ENCODE data around the gene GFOD2. TPM values are rescaled to one million over a fixed set of nuclear protein-coding genes. Genes with fewer than 3 reads are reported as not detected.

Gene GFOD2
- 10 to 100 TPM in 4 of 5 donors, 1 to 10 TPM in 1; 7.6 to 87.5 (median 13.3) TPM for total RNA-seq
- polyA plus RNA-seq, result 10 to 100 TPM in 1 of 3 donors, 1 to 10 TPM in 2; 8.6 to 13.4 (median 10.0) TPM
- long read RNA-seq, donor 1, full-length matches to known transcripts, result 3 of 3 reads
- long read RNA-seq, donor 1, partial matches to known transcripts, result 0 of 3 reads
- long read RNA-seq, donor 1, other reads (novel, unspliced or antisense), result 0 of 3 reads
- long read RNA-seq, donor 2, full-length matches to known transcripts, result 8 of 8 reads
- long read RNA-seq, donor 2, partial matches to known transcripts, result 0 of 8 reads
- long read RNA-seq, donor 2, other reads (novel, unspliced or antisense), result 0 of 8 reads
- long read RNA-seq, donor 3, partial matches to known transcripts, result 6 of 9 reads
- long read RNA-seq, donor 3, other reads (novel, unspliced or antisense), result 0 of 9 reads
- long read RNA-seq, donor 4, partial matches to known transcripts, result 0 of 1 reads
- long read RNA-seq, donor 4, other reads (novel, unspliced or antisense), result 0 of 1 reads
- long read RNA-seq, donor 5, full-length matches to known transcripts, result 8 of 8 reads
- long read RNA-seq, donor 5, partial matches to known transcripts, result 0 of 8 reads
- long read RNA-seq, donor 5, other reads (novel, unspliced or antisense), result 0 of 8 reads
- long read RNA-seq, donor 6, full-length matches to known transcripts, result 7 of 7 reads
- long read RNA-seq, donor 6, partial matches to known transcripts, result 0 of 7 reads
- long read RNA-seq, donor 6, other reads (novel, unspliced or antisense), result 0 of 7 reads
- long read RNA-seq, donor 7, full-length matches to known transcripts, result 9 of 9 reads
- long read RNA-seq, donor 7, partial matches to known transcripts, result 0 of 9 reads
- long read RNA-seq, donor 7, other reads (novel, unspliced or antisense), result 0 of 9 reads
- long read RNA-seq, donor 8, full-length matches to known transcripts, result 10 of 10 reads
- long read RNA-seq, donor 8, partial matches to known transcripts, result 0 of 10 reads
- long read RNA-seq, donor 8, other reads (novel, unspliced or antisense), result 0 of 10 reads
- long read RNA-seq, donor 9, transcript GFOD2-205 (1 exons, 2,951 nt), result major isoform, 9 of 22 reads
- long read RNA-seq, donor 9, partial matches to known transcripts, result 10 of 22 reads
- long read RNA-seq, donor 9, other reads (novel, unspliced or antisense), result 0 of 22 reads
- long read RNA-seq, donor 10, partial matches to known transcripts, result 0 of 6 reads
- long read RNA-seq, donor 10, other reads (novel, unspliced or antisense), result 0 of 6 reads

GRCh38 chr16:67719048-67719777 is at the start of gene GFOD2:
GFOD2 (minus strand) TSS chr16:67719316; CDS start chr16:67685715, 33,601 bp downstream.
- Histone ChIP-seq H3K36me3 (peaks cover 0 to 18% (median 15%) of the 10 kb centered on the region in 4 donors), H3K4me3 (peak within 1 kb of the TSS; percentile 82 to 95 (median 84)), H3K4me1 (peaks cover 14 to 53% (median 36%) of the 10 kb centered on the region in 4 donors), H3K27ac (peak within 1 kb of the TSS; percentile 81 to 92 (median 88)), H3K27me3 (no peaks in the 10 kb centered on the region), H3K9me3 (no peaks in the 10 kb centered on the region)
- TF ChIP-seq POLR2A (IDR thresholded peaks at IDR 0.05) (no peak), POLR2AphosphoS5 (IDR thresholded peaks at IDR 0.05) (peak; percentile 63 to 93 (median 89))
- TF ChIP-seq, protein P1, sequence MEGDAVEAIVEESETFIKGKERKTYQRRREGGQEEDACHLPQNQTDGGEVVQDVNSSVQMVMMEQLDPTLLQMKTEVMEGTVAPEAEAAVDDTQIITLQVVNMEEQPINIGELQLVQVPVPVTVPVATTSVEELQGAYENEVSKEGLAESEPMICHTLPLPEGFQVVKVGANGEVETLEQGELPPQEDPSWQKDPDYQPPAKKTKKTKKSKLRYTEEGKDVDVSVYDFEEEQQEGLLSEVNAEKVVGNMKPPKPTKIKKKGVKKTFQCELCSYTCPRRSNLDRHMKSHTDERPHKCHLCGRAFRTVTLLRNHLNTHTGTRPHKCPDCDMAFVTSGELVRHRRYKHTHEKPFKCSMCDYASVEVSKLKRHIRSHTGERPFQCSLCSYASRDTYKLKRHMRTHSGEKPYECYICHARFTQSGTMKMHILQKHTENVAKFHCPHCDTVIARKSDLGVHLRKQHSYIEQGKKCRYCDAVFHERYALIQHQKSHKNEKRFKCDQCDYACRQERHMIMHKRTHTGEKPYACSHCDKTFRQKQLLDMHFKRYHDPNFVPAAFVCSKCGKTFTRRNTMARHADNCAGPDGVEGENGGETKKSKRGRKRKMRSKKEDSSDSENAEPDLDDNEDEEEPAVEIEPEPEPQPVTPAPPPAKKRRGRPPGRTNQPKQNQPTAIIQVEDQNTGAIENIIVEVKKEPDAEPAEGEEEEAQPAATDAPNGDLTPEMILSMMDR (IDR thresholded peaks at IDR 0.05), result peak in 1 of 7 experiments; percentile 5
- WGBS, 5 donors, result 0 to 1% (median 0%) methylated on average over 42 to 59 of the region's 59 CpGs
- DNase-seq, result peak; percentile 97 to 99
- intact Hi-C loops (cut with DNase I; ENCODE audit: low total_unique reads), result no loop called here

GRCh38 chr16:67767953-67768352 is 48.8 kb upstream of the GFOD2 start:
- no peak overlapping the region for H3K4me3 ChIP-seq
- H3K9me3 ChIP-seq, result no peaks in the 10 kb centered on the region
- intact Hi-C loops (cut with DNase I; ENCODE audit: low total_unique reads), result no loop called here
- TF ChIP-seq, protein P1 (IDR thresholded peaks at IDR 0.05), result no peak
- TF ChIP-seq POLR2AphosphoS5 (IDR thresholded peaks at IDR 0.05) (no peak), POLR2A (IDR thresholded peaks at IDR 0.05) (no peak), EP300 (IDR thresholded peaks at IDR 0.05) (no peak)
- H3K36me3 ChIP-seq, result peaks cover 7 to 53% (median 45%) of the 10 kb centered on the region in 4 donors
- H3K27me3 ChIP-seq, result no peaks in the 10 kb centered on the region
- H3K4me1 ChIP-seq, result peaks cover 0 to 6% (median 2%) of the 10 kb centered on the region in 4 donors
- 81 to 88% (median 81%) methylated on average over 7 of the region's 7 CpGs for WGBS, 5 donors
- H3K27ac ChIP-seq, result no peak overlapping the region
- DNase-seq, result no peak

GRCh38 chr16:67766291-67766690 is 47.2 kb upstream of the GFOD2 start:
- no peaks in the 10 kb centered on the region for H3K4me1 ChIP-seq
- H3K27me3 ChIP-seq, result no peaks in the 10 kb centered on the region
- no peaks in the 10 kb centered on the region for H3K9me3 ChIP-seq
- TF ChIP-seq POLR2AphosphoS5 (IDR thresholded peaks at IDR 0.05) (no peak), POLR2A (IDR thresholded peaks at IDR 0.05) (no peak), EP300 (IDR thresholded peaks at IDR 0.05) (no peak)
- TF ChIP-seq, protein P1 (IDR thresholded peaks at IDR 0.05), result no peak
- no peak overlapping the region for H3K4me3 ChIP-seq
- peaks cover 4 to 53% (median 45%) of the 10 kb centered on the region in 4 donors for H3K36me3 ChIP-seq
- WGBS, 5 donors, result 90 to 96% (median 94%) methylated on average over 4 of the region's 4 CpGs
- H3K27ac ChIP-seq, result no peak overlapping the region
- DNase-seq, result no peak
- intact Hi-C loops (cut with DNase I; ENCODE audit: low total_unique reads), result no loop called here
